ENCODE measurements around the gene ZMAT2.

The ZMAT2 gene

DNA sequence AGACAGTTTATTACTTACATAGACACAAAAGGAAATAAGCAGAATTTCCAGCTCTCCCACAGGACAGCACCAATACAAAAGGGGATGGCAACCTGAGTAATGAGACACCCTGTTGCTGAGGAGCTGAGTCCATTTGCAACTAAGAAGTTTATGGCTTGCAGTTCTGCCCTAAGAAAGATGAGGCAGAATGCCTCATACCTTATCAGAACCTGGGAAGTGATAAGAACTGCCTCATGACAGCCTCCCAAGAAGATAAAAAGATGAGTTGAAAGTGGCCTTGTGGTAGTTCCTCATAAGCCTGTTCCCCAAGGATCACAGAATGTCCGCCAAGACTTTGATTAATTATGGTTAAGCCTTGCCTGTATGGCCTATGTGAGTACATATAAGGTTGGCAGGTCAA is 41.7 kb downstream of the ZMAT2 start:
- Histone ChIP-seq H3K9me3 (ENCODE audit: control insufficient read depth, insufficient read depth, low read depth, low read length) (peaks cover 8% of the 10 kb centered on the region; the same call in 1 of the 2 replicates), H3K4me1 (ENCODE audit: control insufficient read depth, insufficient read depth, low read length) (no peaks in the 10 kb centered on the region), H3K4me3 (ENCODE audit: low read depth, low read length) (no peak overlapping the region)

DNA sequence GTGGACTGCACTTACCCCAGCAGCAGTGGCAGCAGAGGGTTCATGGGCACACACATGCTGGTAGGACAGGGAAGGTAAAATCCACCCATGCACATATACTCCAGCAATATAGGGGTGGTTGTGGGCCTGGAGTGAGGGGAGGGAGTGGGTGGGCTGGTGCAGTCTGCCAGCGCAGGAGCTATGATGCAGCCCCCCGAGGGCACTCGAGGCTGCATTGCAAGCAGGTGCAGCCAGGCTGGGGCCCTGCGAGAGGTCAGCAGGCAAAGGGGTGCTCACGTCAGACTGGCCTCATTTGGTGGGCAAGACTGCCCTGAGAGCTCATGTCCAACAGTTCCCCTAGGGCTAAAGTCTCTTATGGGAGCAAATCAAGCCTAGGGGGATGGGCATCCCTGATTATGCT is 53.3 kb downstream of the ZMAT2 start:
- Histone ChIP-seq H3K9ac (ENCODE audit: low read length) (no peak overlapping the region), H3K27ac (ENCODE audit: low read depth, low read length) (no peak overlapping the region), H3K36me3 (ENCODE audit: control insufficient read depth, insufficient read depth, low read length) (no peaks in the 10 kb centered on the region), H3K9me3 (ENCODE audit: control insufficient read depth, insufficient read depth, low read depth, low read length) (peaks cover 32% of the 10 kb centered on the region), H3K4me1 (ENCODE audit: control insufficient read depth, insufficient read depth, low read length) (no peaks in the 10 kb centered on the region), H3K27me3 (ENCODE audit: control insufficient read depth, insufficient read depth, low read length) (no peaks in the 10 kb centered on the region), H3K4me3 (ENCODE audit: low read depth, low read length) (no peak overlapping the region)

More for the DNA sequence above, 41.7 kb downstream of the ZMAT2 start:
- Histone ChIP-seq H3K27ac (ENCODE audit: low read depth, low read length) (no peak overlapping the region), H3K9ac (ENCODE audit: low read length) (no peak overlapping the region), H3K36me3 (ENCODE audit: control insufficient read depth, insufficient read depth, low read length) (no peaks in the 10 kb centered on the region), H3K27me3 (ENCODE audit: control insufficient read depth, insufficient read depth, low read length) (peaks cover 3% of the 10 kb centered on the region)

Data from HUES6 (cell line).